H1 (cell line): ENCODE results near the gene TRABD. TPM values are rescaled to one million over a fixed set of nuclear protein-coding genes. Genes with fewer than 3 reads are reported as not detected.

Source experiments
- CTCF ChIA-PET: fragments of 300-600 bp; sonication (Branson Sonifier 250); formaldehyde crosslinking; loops from one replicate; lab custom pipeline; 2021; ENCODE audit not compliant: partially characterized antibody; lab: Charles Lee
- POLR2A ChIA-PET: fragments of 300-600 bp; sonication (Branson Sonifier 250); formaldehyde crosslinking; loops from one replicate; lab custom pipeline; 2021; ENCODE audit warnings: inconsistent platforms; ENCODE audit not compliant: partially characterized antibody; lab: Charles Lee
- DNase-seq, 2 experiments: peaks; one replicate each; pipeline versions ENCODE4 v3.0.0 to v3.0.0-alpha.2; 2010 to 2022; ENCODE audit warnings: low spot score in 2 of 2, low read depth in 1 of 2, mixed read lengths in 1 of 2
- FAIRE-seq: peaks from 2 replicates; lab custom pipeline; 2011; peaks lifted over from hg19 to GRCh38; lab: Jason Lieb, UNC
- H2AFZ ChIP-seq: 2 replicates; pipeline ENCODE4 v1.8.1; 2012; ENCODE audit warnings: low read length, inconsistent platforms
- H2AK5ac ChIP-seq: 2 replicates; pipeline ENCODE4 v1.6.1; 2013; ENCODE audit warnings: low read depth, low read length
- H2BK120ac ChIP-seq: replicated peaks from 2 replicates; pipeline ENCODE3; 2013; ENCODE audit warnings: low read depth, low read length, inconsistent platforms
- H2BK12ac ChIP-seq: 2 replicates; pipeline ENCODE4 v1.6.1; 2013; ENCODE audit warnings: low read depth, low read length
- H2BK15ac ChIP-seq: 2 replicates; pipeline ENCODE4 v1.6.1; 2013; ENCODE audit warnings: low read length
- H2BK20ac ChIP-seq: 2 replicates; pipeline ENCODE4 v1.6.1; 2013; ENCODE audit warnings: low read length
- H2BK5ac ChIP-seq: 2 replicates; pipeline ENCODE4 v1.6.1; 2013; ENCODE audit warnings: low read depth, low read length
- H3K14ac ChIP-seq: 2 replicates; pipeline ENCODE4 v1.6.1; 2013; ENCODE audit warnings: inconsistent platforms; ENCODE audit not compliant: insufficient read length
- H3K18ac ChIP-seq: 2 replicates; pipeline ENCODE4 v1.6.1; 2013; ENCODE audit warnings: low read length; ENCODE audit errors: extremely low read depth
- H3K23ac ChIP-seq: 2 replicates; pipeline ENCODE4 v1.6.1; 2013; ENCODE audit warnings: inconsistent platforms; ENCODE audit not compliant: insufficient read length
- H3K23me2 ChIP-seq: 2 replicates; pipeline ENCODE4 v1.6.1; 2013; ENCODE audit warnings: low read depth, low read length
- H3K27ac ChIP-seq: 2 replicates; pipeline ENCODE4 v1.6.1; 2011; ENCODE audit warnings: low read depth, low read length, inconsistent platforms
- H3K27me3 ChIP-seq, 4 experiments: replicated peaks in 1 of 4; 1 replicate in 1 of 4; 2 replicates in 3 of 4; pipeline versions ENCODE4 v1.6.1 to v1.8.1; 2011 to 2013; ENCODE audit warnings: low read length in 3 of 4, mild to moderate bottlenecking in 3 of 4, inconsistent platforms in 2 of 4, mixed read lengths in 2 of 4, moderate library complexity in 1 of 4; ENCODE audit not compliant: control insufficient read depth in 3 of 4, insufficient read depth in 3 of 4; ENCODE audit errors: extremely low read depth in 1 of 4
- H3K36me3 ChIP-seq, 4 experiments: 2 replicates each; pipeline versions ENCODE4 v1.6.1 to v1.8.1; 2011 to 2013; ENCODE audit warnings: mild to moderate bottlenecking in 4 of 4, low read length in 3 of 4, moderate library complexity in 2 of 4, control low read depth in 1 of 4, inconsistent platforms in 1 of 4; ENCODE audit not compliant: insufficient read depth in 4 of 4, control insufficient read depth in 2 of 4
- H3K4ac ChIP-seq: replicated peaks from 2 replicates; pipeline ENCODE3; 2013; ENCODE audit warnings: low read length, low read depth, mixed read lengths, inconsistent platforms; ENCODE audit not compliant: insufficient read length
- H3K4me1 ChIP-seq, 4 experiments: replicated peaks in 1 of 4; 1 replicate in 1 of 4; 2 replicates in 3 of 4; pipeline versions ENCODE4 v1.6.1 to v1.8.1; 2011 to 2013; ENCODE audit warnings: low read length in 3 of 4, inconsistent platforms in 2 of 4, mixed read lengths in 1 of 4; ENCODE audit not compliant: insufficient read depth in 4 of 4, control insufficient read depth in 3 of 4
- H3K4me2 ChIP-seq, 2 experiments: 2 replicates each; pipeline versions ENCODE4 v1.6.1 to v1.8.1; 2011 to 2013; ENCODE audit warnings: low read depth in 2 of 2, low read length in 2 of 2, control low read depth in 1 of 2, inconsistent platforms in 1 of 2, mild to moderate bottlenecking in 1 of 2; ENCODE audit not compliant: insufficient read depth in 1 of 2
- H3K4me3 ChIP-seq, 4 experiments: fragments of 200-600, 300-600 bp in 1 of 4; sonication (generic), shearing (Covaris generic), sonication (Bioruptor Twin) in 1 of 4; 2 replicates each; pipeline versions ENCODE4 v1.5.1 to v1.8.1; 2011 to 2016; ENCODE audit warnings: low read length in 4 of 4, low read depth in 3 of 4, control low read depth in 2 of 4, inconsistent platforms in 2 of 4, mild to moderate bottlenecking in 2 of 4, mixed read lengths in 1 of 4, moderate library complexity in 1 of 4; ENCODE audit not compliant: insufficient read depth in 2 of 4; ENCODE audit errors: extremely low read depth in 1 of 4
- H3K56ac ChIP-seq: replicated peaks from 2 replicates; pipeline ENCODE3; 2013; ENCODE audit warnings: low read depth, mild to moderate bottlenecking, mixed read lengths, low read length, inconsistent platforms; ENCODE audit not compliant: insufficient read length
- H3K79me1 ChIP-seq: 2 replicates; pipeline ENCODE4 v1.6.1; 2013; ENCODE audit warnings: low read depth, low read length, control low read depth
- H3K79me2 ChIP-seq, 2 experiments: 2 replicates each; pipeline versions ENCODE4 v1.6.1 to v1.8.1; 2012 to 2013; ENCODE audit warnings: low read length in 2 of 2, mild to moderate bottlenecking in 2 of 2, inconsistent platforms in 1 of 2; ENCODE audit not compliant: insufficient read depth in 2 of 2, control insufficient read depth in 1 of 2
- H3K9ac ChIP-seq, 4 experiments: replicated peaks in 1 of 4; 1 replicate in 1 of 4; 2 replicates in 3 of 4; pipeline versions ENCODE4 v1.6.1 to v1.8.1; 2011 to 2013; ENCODE audit warnings: low read depth in 3 of 4, low read length in 3 of 4, control low read depth in 2 of 4, mild to moderate bottlenecking in 2 of 4, moderate library complexity in 2 of 4, inconsistent platforms in 1 of 4; ENCODE audit errors: extremely low read depth in 1 of 4
- H3K9me3 ChIP-seq, 2 experiments: 2 replicates each; pipeline versions ENCODE4 v1.6.1 to v1.8.1; 2012 to 2013; ENCODE audit warnings: mild to moderate bottlenecking in 2 of 2, moderate library complexity in 2 of 2, control low read depth in 1 of 2, inconsistent platforms in 1 of 2, low read depth in 1 of 2, low read length in 1 of 2, mixed read lengths in 1 of 2; ENCODE audit not compliant: insufficient read depth in 2 of 2
- H4K20me1 ChIP-seq, 2 experiments: replicated peaks in 1 of 2; 2 replicates each; pipeline versions ENCODE3 to v1.8.1; 2011 to 2013; ENCODE audit warnings: inconsistent platforms in 2 of 2, low read length in 2 of 2, mild to moderate bottlenecking in 1 of 2; ENCODE audit not compliant: insufficient read depth in 2 of 2, control insufficient read depth in 1 of 2
- H4K5ac ChIP-seq: 2 replicates; pipeline ENCODE4 v1.6.1; 2013; ENCODE audit warnings: low read length, low read depth, mixed read lengths, inconsistent platforms; ENCODE audit not compliant: insufficient read length
- H4K8ac ChIP-seq: 2 replicates; pipeline ENCODE4 v1.8.0; 2013; ENCODE audit warnings: mild to moderate bottlenecking, moderate library complexity, low read length, inconsistent platforms; ENCODE audit not compliant: insufficient read depth; ENCODE audit errors: extremely low read depth
- H4K91ac ChIP-seq: replicated peaks from 2 replicates; pipeline ENCODE3; 2013; ENCODE audit warnings: low read length, mixed read lengths, inconsistent platforms; ENCODE audit not compliant: insufficient read length
- CTCF ChIP-seq, 3 experiments: IDR thresholded peaks; 1 replicate in 2 of 3; 2 replicates in 1 of 3; pipeline versions ENCODE4 v1.5.1 to v1.6.1; 2011; ENCODE audit warnings: low read length in 3 of 3, mild to moderate bottlenecking in 3 of 3, inconsistent platforms in 2 of 3, low read depth in 1 of 3, moderate library complexity in 1 of 3; ENCODE audit not compliant: insufficient read depth in 1 of 3; ENCODE audit errors: control extremely low read depth in 1 of 3
- GTF2F1 ChIP-seq: IDR thresholded peaks from 2 replicates; pipeline ENCODE4 v1.6.1; 2012; ENCODE audit warnings: low read depth, low read length, improper control_type of control experiment, borderline replicate concordance
- PHF8 ChIP-seq: fragments of 200-600 bp; sonication (generic); conservative IDR thresholded peaks from 2 replicates; pipeline ENCODE4 v1.7.1; 2012; ENCODE audit warnings: low read depth, mild to moderate bottlenecking, inconsistent platforms, low read length, moderate library complexity
- WGBS, 2 experiments: shearing (Covaris generic) in 1 of 2; methylation state at CpG; one replicate each; pipeline versions ENCODE4 v1.1.6 to v1.1.7; 2013 to 2015; ENCODE audit warnings: low lambda C conversion rate in 2 of 2, mixed read lengths in 2 of 2, inconsistent platforms in 1 of 2, low coverage in 1 of 2, missing lambda C conversion rate in 1 of 2; ENCODE audit not compliant: insufficient replicate concordance in 2 of 2, insufficient coverage in 1 of 2, insufficient read length in 1 of 2; ENCODE audit errors: extremely low coverage in 1 of 2, missing lambda C conversion rate in 1 of 2; 5-methylcytosine and 5-hydroxymethylcytosine counted together
- polyA plus RNA-seq, 7 experiments: library from polyadenylated mRNA; depleted of rRNA in 3 of 7; stranded (reverse) in 5 of 7; unstranded in 2 of 7; fragments of >200 nt in 5 of 7; fragments of 200-250 nt in 2 of 7; gene quantifications; 1 replicate in 5 of 7; 2 replicates in 1 of 7; 4 replicates in 1 of 7; pipeline versions ENCODE4 v1.2.1 to v1.2.3, GENCODE V29; 2011 to 2013; ENCODE audit warnings: missing spikeins in 2 of 7, mixed read lengths in 2 of 7
- total RNA-seq: library from RNA; stranded (reverse); fragmentation: NEBNext Ultra II Directional; extraction: Animal tissue kit (Norgen Biotek cat#: 25700); gene quantifications from 2 replicates; pipeline ENCODE4 v1.2.1, GENCODE V29; 2021

The TRABD gene
- total and polyA plus RNA-seq, 2 of the 8 experiments (the other 6 are each of a cell fraction or from before 2014, with no cell fraction given), result 44.2 to 57.5 TPM

GRCh38 chr22:50144005-50144614, 41.6 kb upstream of the TRABD start:
- Histone ChIP-seq H4K8ac (no peak overlapping the region), H3K79me2 (no peaks in the 10 kb centered on the region), H3K4me1 (peaks cover 0 to 4% (median 0%) of the 10 kb centered on the region in 4 experiments; a peak in 3 of 7 replicates), H2AK5ac (peak overlapping the region; percentile 6; the same call in 1 of the 2 replicates), H2BK12ac (0 out of 2 replicates have a peak overlapping the region, but pooled peaks have one; percentile 50), H4K91ac (no peak overlapping the region), H3K27ac (no peak overlapping the region), H3K27me3 (0 out of 7 replicates have a peak, but pooled peaks cover 0 to 1% (median 0%) of the 10 kb centered on the region in 4 experiments), H3K56ac (no peak overlapping the region), H3K36me3 (no peaks in the 10 kb centered on the region), H2BK20ac (no peak overlapping the region), H2BK120ac (no peak overlapping the region), H2BK5ac (no peak overlapping the region), H3K79me1 (no peaks in the 10 kb centered on the region), H4K5ac (no peak overlapping the region), H3K4me3 (no peak overlapping the region), H3K9ac (no peak overlapping the region), H3K23me2 (no peaks in the 10 kb centered on the region), H3K9me3 (no peaks in the 10 kb centered on the region), H3K23ac (no peak overlapping the region), H2AFZ (no peak overlapping the region), H3K4ac (no peak overlapping the region), H3K18ac (no peak overlapping the region), H2BK15ac (no peak overlapping the region), H3K14ac (no peak overlapping the region), H3K4me2 (no peak overlapping the region), H4K20me1 (peaks cover 0 to 2% of the 10 kb centered on the region in 2 experiments)
- no peak for FAIRE-seq
- WGBS, 2 experiments, result 85% methylated on average over 18 of the region's 18 CpGs; no CpG with 5 or more reads in 1 of the 2 experiments
- TF ChIP-seq GTF2F1 (no peak), PHF8 (no peak), CTCF (IDR thresholded peaks at IDR 0.05; ENCODE audit: control extremely low read depth in 1 of 3, insufficient read depth in 1 of 3, low read depth in 1 of 3, low read length in 3 of 3) (peak in 2 of 3 experiments; percentile 15 to 32; a peak in 2 of 4 replicates)
- DNase-seq, result no peak
- POLR2A ChIA-PET, result no interaction called here
- CTCF ChIA-PET, result interaction anchor here (1.1 to 3.0 kb wide), 3 partner anchors 13 to 80 kb away, joined by 3 to 9 read pairs (median 8); no protein-coding TSS in a partner anchor
